Measurements from ENCODE around the gene MT1F. TPM values are rescaled to one million over a fixed set of nuclear protein-coding genes. Genes with fewer than 3 reads are reported as not detected.

Gene MT1F
- total and polyA plus RNA-seq, 10 of the 15 experiments (the other 5 are each of a cell fraction or from before 2014, with no cell fraction given), result 0.28 to 2.5 (median 1.1) TPM; not detected in 1

DNA sequence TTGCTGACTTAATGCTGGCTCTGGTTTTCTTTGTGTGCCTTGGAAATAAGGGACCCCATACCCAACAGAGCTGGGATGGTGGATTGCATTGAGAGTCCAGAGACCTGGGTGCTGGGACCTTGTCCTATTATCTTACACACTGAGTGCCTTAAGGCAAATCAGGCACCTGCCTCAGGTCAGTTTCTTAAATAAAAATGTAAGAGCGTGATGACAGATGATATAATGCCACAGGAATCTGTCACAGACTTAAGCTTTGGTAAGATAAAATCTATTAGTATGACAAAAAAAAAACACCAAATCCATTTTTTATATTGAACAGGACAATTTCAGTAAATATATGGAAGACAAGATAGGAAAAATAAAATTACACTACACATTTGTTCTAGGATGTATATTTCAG is 17.7 kb upstream of the MT1F start:
- TF ChIP-seq CEBPB (IDR thresholded peaks at IDR 0.05; ENCODE audit: borderline replicate concordance in 1 of 2, low read depth in 2 of 2, low read length in 2 of 2) (no peak), CREB1 (IDR thresholded peaks at IDR 0.05; ENCODE audit: low read depth) (no peak), TAF1 (IDR thresholded peaks at IDR 0.05; ENCODE audit: borderline replicate concordance, low read depth, low read length) (no peak), TBL1XR1 (IDR thresholded peaks at IDR 0.05; ENCODE audit: low read depth, low read length) (no peak), EGR1 (IDR thresholded peaks at IDR 0.05; ENCODE audit: borderline replicate concordance in 1 of 2, low read depth in 2 of 2, low read length in 2 of 2) (no peak), ZNF24 (IDR thresholded peaks at IDR 0.05) (no peak), MTA2 (IDR thresholded peaks at IDR 0.05; ENCODE audit: low read depth) (no peak), PML (IDR thresholded peaks at IDR 0.05; ENCODE audit: low read length) (no peak), CHD4 (IDR thresholded peaks at IDR 0.05) (no peak), SMAD1 (IDR thresholded peaks at IDR 0.05; ENCODE audit: low read depth, partially characterized antibody) (no peak), BHLHE40 (IDR thresholded peaks at IDR 0.05; ENCODE audit: borderline replicate concordance in 1 of 2, low read depth in 2 of 2, low read length in 1 of 2) (no peak), BMI1 (IDR thresholded peaks at IDR 0.05; ENCODE audit: borderline replicate concordance) (no peak), JUNB (IDR thresholded peaks at IDR 0.05) (no peak)
- TF ChIP-seq, protein P1, sequence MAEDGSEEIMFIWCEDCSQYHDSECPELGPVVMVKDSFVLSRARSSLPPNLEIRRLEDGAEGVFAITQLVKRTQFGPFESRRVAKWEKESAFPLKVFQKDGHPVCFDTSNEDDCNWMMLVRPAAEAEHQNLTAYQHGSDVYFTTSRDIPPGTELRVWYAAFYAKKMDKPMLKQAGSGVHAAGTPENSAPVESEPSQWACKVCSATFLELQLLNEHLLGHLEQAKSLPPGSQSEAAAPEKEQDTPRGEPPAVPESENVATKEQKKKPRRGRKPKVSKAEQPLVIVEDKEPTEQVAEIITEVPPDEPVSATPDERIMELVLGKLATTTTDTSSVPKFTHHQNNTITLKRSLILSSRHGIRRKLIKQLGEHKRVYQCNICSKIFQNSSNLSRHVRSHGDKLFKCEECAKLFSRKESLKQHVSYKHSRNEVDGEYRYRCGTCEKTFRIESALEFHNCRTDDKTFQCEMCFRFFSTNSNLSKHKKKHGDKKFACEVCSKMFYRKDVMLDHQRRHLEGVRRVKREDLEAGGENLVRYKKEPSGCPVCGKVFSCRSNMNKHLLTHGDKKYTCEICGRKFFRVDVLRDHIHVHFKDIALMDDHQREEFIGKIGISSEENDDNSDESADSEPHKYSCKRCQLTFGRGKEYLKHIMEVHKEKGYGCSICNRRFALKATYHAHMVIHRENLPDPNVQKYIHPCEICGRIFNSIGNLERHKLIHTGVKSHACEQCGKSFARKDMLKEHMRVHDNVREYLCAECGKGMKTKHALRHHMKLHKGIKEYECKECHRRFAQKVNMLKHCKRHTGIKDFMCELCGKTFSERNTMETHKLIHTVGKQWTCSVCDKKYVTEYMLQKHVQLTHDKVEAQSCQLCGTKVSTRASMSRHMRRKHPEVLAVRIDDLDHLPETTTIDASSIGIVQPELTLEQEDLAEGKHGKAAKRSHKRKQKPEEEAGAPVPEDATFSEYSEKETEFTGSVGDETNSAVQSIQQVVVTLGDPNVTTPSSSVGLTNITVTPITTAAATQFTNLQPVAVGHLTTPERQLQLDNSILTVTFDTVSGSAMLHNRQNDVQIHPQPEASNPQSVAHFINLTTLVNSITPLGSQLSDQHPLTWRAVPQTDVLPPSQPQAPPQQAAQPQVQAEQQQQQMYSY (CRISPR knock-in tag; IDR thresholded peaks at IDR 0.05), result no peak
- TF ChIP-seq, protein P2, sequence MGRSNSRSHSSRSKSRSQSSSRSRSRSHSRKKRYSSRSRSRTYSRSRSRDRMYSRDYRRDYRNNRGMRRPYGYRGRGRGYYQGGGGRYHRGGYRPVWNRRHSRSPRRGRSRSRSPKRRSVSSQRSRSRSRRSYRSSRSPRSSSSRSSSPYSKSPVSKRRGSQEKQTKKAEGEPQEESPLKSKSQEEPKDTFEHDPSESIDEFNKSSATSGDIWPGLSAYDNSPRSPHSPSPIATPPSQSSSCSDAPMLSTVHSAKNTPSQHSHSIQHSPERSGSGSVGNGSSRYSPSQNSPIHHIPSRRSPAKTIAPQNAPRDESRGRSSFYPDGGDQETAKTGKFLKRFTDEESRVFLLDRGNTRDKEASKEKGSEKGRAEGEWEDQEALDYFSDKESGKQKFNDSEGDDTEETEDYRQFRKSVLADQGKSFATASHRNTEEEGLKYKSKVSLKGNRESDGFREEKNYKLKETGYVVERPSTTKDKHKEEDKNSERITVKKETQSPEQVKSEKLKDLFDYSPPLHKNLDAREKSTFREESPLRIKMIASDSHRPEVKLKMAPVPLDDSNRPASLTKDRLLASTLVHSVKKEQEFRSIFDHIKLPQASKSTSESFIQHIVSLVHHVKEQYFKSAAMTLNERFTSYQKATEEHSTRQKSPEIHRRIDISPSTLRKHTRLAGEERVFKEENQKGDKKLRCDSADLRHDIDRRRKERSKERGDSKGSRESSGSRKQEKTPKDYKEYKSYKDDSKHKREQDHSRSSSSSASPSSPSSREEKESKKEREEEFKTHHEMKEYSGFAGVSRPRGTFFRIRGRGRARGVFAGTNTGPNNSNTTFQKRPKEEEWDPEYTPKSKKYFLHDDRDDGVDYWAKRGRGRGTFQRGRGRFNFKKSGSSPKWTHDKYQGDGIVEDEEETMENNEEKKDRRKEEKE (IDR thresholded peaks at IDR 0.05), result no peak
- TF ChIP-seq, protein P3, sequence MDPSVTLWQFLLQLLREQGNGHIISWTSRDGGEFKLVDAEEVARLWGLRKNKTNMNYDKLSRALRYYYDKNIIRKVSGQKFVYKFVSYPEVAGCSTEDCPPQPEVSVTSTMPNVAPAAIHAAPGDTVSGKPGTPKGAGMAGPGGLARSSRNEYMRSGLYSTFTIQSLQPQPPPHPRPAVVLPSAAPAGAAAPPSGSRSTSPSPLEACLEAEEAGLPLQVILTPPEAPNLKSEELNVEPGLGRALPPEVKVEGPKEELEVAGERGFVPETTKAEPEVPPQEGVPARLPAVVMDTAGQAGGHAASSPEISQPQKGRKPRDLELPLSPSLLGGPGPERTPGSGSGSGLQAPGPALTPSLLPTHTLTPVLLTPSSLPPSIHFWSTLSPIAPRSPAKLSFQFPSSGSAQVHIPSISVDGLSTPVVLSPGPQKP (IDR thresholded peaks at IDR 0.05; ENCODE audit: low read depth, low read length), result no peak
- TF ChIP-seq, protein P4, sequence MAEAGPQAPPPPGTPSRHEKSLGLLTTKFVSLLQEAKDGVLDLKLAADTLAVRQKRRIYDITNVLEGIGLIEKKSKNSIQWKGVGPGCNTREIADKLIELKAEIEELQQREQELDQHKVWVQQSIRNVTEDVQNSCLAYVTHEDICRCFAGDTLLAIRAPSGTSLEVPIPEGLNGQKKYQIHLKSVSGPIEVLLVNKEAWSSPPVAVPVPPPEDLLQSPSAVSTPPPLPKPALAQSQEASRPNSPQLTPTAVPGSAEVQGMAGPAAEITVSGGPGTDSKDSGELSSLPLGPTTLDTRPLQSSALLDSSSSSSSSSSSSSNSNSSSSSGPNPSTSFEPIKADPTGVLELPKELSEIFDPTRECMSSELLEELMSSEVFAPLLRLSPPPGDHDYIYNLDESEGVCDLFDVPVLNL (IDR thresholded peaks at IDR 0.05; ENCODE audit: low read depth, low read length), result no peak
- ChIA-PET SMC1A (ENCODE audit: uncharacterized antibody, unreplicated experiment) (no interaction called here), CTCF (interaction anchor here (0.6 to 1.1 kb wide), 2 partner anchors 62 to 214 kb away, joined by 3 read pairs; no protein-coding TSS in a partner anchor), POLR2A (interaction anchor here (1.1 kb wide), 1 partner anchor 392 kb away, joined by 3 read pairs; no protein-coding TSS in a partner anchor), RAD21 (ENCODE audit: unreplicated experiment) (no interaction called here)
- no peak overlapping the region for H2AFZ ChIP-seq (ENCODE audit: control insufficient read depth, low read depth, low read length)
- in situ Hi-C loops (cut with MboI), result no loop called here
- H3K79me2 ChIP-seq (ENCODE audit: control insufficient read depth, insufficient read depth, low read length), result no peaks in the 10 kb centered on the region
- FAIRE-seq (no peak), ATAC-seq (no peak), DNase-seq (ENCODE audit: low read depth, low spot score) (no peak)
- H3K4me3 ChIP-seq, result no peak overlapping the region
- no peaks in the 10 kb centered on the region for H3K4me1 ChIP-seq (ENCODE audit: control insufficient read depth, insufficient read depth, low read length)
- peaks cover 20 to 22% of the 10 kb centered on the region in 2 experiments for H3K27me3 ChIP-seq (replicated peaks in 1 of 2; ENCODE audit: control insufficient read depth in 2 of 2, insufficient read depth in 2 of 2, low read length in 1 of 2)
- no peaks in the 10 kb centered on the region for H3K9me3 ChIP-seq (replicated peaks; ENCODE audit: control insufficient read depth, insufficient read depth, low read length)
- intact Hi-C loops (cut with micrococcal nuclease; ENCODE audit: unreplicated experiment), result no loop called here
- no peaks in the 10 kb centered on the region for H4K20me1 ChIP-seq (ENCODE audit: control insufficient read depth, insufficient read depth)
- H3K27ac ChIP-seq (ENCODE audit: control insufficient read depth, insufficient read depth), result no peak overlapping the region
- H3K36me3 ChIP-seq (ENCODE audit: control insufficient read depth in 2 of 2, insufficient read depth in 2 of 2, low read length in 1 of 2), result no peaks in the 10 kb centered on the region
- no TSS peak for BruUV-seq (replicated peaks)
- no peak overlapping the region for H3K9ac ChIP-seq (ENCODE audit: control insufficient read depth, insufficient read depth, low read length)
- no peak overlapping the region for H3K4me2 ChIP-seq (ENCODE audit: control insufficient read depth, insufficient read depth)
- WGBS (ENCODE audit: insufficient coverage, insufficient replicate concordance, low lambda C conversion rate, missing lambda C conversion rate), result 22% methylated on average over 1 of the region's 1 CpG

Data from GM12878 (cell line).